Body of pancreas (tissue), 4 donors: Measurements from ENCODE around the gene KCND3. TPM values are rescaled to one million over a fixed set of nuclear protein-coding genes. Genes with fewer than 3 reads are reported as not detected.

Experiments used
- ATAC-seq: fragments of 150-250 bp; one replicate; pipeline ENCODE4 v1.9.1; 2016
- DNase-seq, 4 donors: peaks; one replicate each; pipeline ENCODE4 v3.0.0-alpha.2; 2019
- H3K27ac ChIP-seq, 4 donors: fragments of 200-600 bp; sonication (generic); 1 replicate in 3 of 4; 2 replicates in 1 of 4; pipeline versions ENCODE4 v1.5.1 to v1.6.1; 2016 to 2019; ENCODE audit warnings: mild to moderate bottlenecking in 1 of 4, mixed read lengths in 1 of 4, moderate library complexity in 1 of 4
- H3K27me3 ChIP-seq, 2 donors: fragments of 200-600 bp; sonication (generic); one replicate each; pipeline ENCODE4 v1.6.0; 2016; ENCODE audit warnings: mild to moderate bottlenecking in 1 of 2
- H3K36me3 ChIP-seq, 2 donors: fragments of 200-600 bp; sonication (generic); replicated peaks in 1 of 2; 2 replicates each; pipeline ENCODE4 v1.5.1; 2016; ENCODE audit warnings: low read depth in 2 of 2; ENCODE audit not compliant: insufficient read depth in 1 of 2
- H3K4me1 ChIP-seq: fragments of 200-600 bp; sonication (generic); one replicate; pipeline ENCODE4 v1.6.0; 2016
- H3K4me3 ChIP-seq, 2 donors: fragments of 200-600 bp; sonication (generic); 1 replicate in 1 of 2; 2 replicates in 1 of 2; pipeline ENCODE4 v1.5.1; 2016 to 2019
- H3K9me3 ChIP-seq, 3 donors: fragments of 200-600 bp; sonication (generic); 1 replicate in 2 of 3; 2 replicates in 1 of 3; pipeline ENCODE4 v1.5.1; 2016
- CTCF ChIP-seq, 7 experiments: fragments of 450-650 bp in 4 of 7; fragments of 200-600 bp in 3 of 7; sonication (generic) in 3 of 7; IDR thresholded peaks; one replicate each; pipeline ENCODE4 v1.5.1; 2016 to 2019; ENCODE audit warnings: antibody characterized with exemption in 7 of 7
- POLR2A ChIP-seq, 3 donors: fragments of 450-650 bp; IDR thresholded peaks; one replicate each; pipeline ENCODE4 v1.6.1; 2016; ENCODE audit warnings: antibody characterized with exemption in 3 of 3, mild to moderate bottlenecking in 2 of 3
- WGBS, 2 donors: methylation state at CpG; one replicate each; pipeline ENCODE4 v1.1.5; 2017; 5-methylcytosine and 5-hydroxymethylcytosine counted together
- intact Hi-C: fragments of 100-400 bp; cut with DNase I; formaldehyde crosslinking; loops from one replicate; pipeline ENCODE4 v1.15.1; 2023
- total RNA-seq, 2 donors: library from RNA; depleted of rRNA; stranded (reverse); fragments of >200 nt; gene quantifications; one replicate each; pipeline ENCODE4 v1.1.0, GENCODE V29; 2016

The KCND3 gene
- total RNA-seq, 2 donors from 2014 or later, result 7.6 to 15.0 TPM

DNA sequence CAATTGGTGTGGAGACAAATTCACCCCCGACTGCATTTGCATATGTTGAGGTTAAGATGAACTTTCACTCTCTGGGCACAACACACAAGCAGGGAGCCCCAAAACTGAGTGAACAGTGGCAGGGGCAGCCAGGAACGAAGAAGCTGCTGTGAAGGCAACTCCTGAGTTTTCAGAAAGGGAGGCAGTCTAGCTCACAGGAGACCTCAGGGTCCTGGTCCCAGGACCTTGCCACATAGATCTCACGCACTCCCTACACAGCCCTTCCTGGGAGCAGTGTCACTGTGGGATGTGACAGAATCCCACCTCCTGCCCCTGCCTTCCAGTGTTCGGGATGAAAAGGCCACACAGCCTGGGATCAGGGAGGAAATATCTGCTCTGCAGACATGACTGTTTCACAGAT is 60.9 kb downstream of the KCND3 start:
- H3K36me3 ChIP-seq, result no peaks in the 10 kb centered on the region
- ATAC-seq (no peak), DNase-seq (no peak)
- no peak overlapping the region for H3K27ac ChIP-seq
- WGBS, 2 donors, result 66 to 83% methylated on average over 3 to 4 of the region's 4 CpGs
- intact Hi-C loops, result no loop called here
- H3K4me3 ChIP-seq, result no peak overlapping the region
- TF ChIP-seq POLR2A (IDR thresholded peaks at IDR 0.05) (no peak), CTCF (IDR thresholded peaks at IDR 0.05) (no peak)
- H3K27me3 ChIP-seq, result no peaks in the 10 kb centered on the region
- H3K9me3 ChIP-seq, result no peaks in the 10 kb centered on the region
- H3K4me1 ChIP-seq, result no peaks in the 10 kb centered on the region

DNA sequence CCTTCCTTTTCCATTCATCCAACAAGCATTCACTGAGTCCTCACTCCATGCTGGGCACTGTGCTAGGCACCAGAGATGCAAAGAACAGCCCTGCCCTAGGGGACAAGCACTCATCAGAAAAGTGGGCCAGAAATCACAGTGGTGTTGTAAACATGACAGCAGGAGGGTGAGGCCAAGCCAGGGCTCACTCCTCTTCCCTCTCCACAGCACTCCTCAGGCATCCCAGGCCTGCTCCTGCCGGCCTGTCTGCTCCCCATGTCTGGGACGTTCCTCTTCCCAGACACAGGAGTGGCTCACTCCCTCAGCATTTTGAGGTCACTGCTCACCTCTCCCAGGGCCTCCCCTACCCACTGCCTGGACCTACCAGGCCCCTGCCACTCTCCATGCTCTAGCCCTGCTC is 61.8 kb downstream of the KCND3 start:
- no peak for DNase-seq
- intact Hi-C loops, result no loop called here
- 71 to 81% methylated on average over 2 of the region's 2 CpGs for WGBS, 2 donors
- no peaks in the 10 kb centered on the region for H3K4me1 ChIP-seq
- ATAC-seq, result no peak
- H3K27ac ChIP-seq, result no peak overlapping the region
- H3K36me3 ChIP-seq, result no peaks in the 10 kb centered on the region
- H3K27me3 ChIP-seq, result no peaks in the 10 kb centered on the region
- H3K4me3 ChIP-seq, result no peak overlapping the region
- TF ChIP-seq POLR2A (IDR thresholded peaks at IDR 0.05) (no peak), CTCF (IDR thresholded peaks at IDR 0.05) (no peak)
- no peaks in the 10 kb centered on the region for H3K9me3 ChIP-seq

DNA sequence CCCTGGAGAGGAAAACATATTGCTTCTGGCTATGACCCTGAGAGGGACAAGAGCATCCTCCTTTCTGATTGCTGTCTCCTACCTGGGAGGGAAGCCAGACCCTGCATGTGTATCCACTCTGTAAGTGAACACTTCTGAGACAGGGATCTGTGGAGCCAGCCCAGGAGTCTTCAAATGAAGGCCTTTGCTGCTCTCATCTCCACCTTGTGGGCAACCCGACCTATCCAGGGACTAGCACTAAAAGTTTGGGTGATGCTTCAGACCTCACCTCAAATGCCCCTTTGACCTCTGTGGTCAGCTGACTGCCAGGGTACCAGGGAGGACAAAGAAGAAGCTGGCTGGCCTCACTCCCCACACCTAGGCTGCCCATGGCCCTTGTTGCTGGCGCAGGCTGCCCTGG is 64.7 kb downstream of the KCND3 start:
- no peak for DNase-seq
- no peaks in the 10 kb centered on the region for H3K36me3 ChIP-seq
- no peaks in the 10 kb centered on the region for H3K9me3 ChIP-seq
- intact Hi-C loops, result no loop called here
- peaks cover 10% of the 10 kb centered on the region for H3K4me1 ChIP-seq
- H3K4me3 ChIP-seq, result no peak overlapping the region
- 100% methylated on average over 1 to 2 of the region's 2 CpGs for whole genome bisulfite sequencing, 2 donors
- H3K27ac ChIP-seq, result no peak overlapping the region
- H3K27me3 ChIP-seq, result no peaks in the 10 kb centered on the region
- ATAC-seq, result no peak
- no peak for TF ChIP-seq POLR2A (IDR thresholded peaks at IDR 0.05)
- TF ChIP-seq CTCF (IDR thresholded peaks at IDR 0.05), result no peak

- no peak for DNase-seq
- Histone ChIP-seq H3K4me3 (no peak overlapping the region), H3K9me3 (no peaks in the 10 kb centered on the region), H3K27ac (no peak overlapping the region), H3K27me3 (no peaks in the 10 kb centered on the region), H3K4me1 (peaks cover 10% of the 10 kb centered on the region), H3K36me3 (no peaks in the 10 kb centered on the region)
- intact Hi-C loops, result no loop called here
- no peak for ATAC-seq
- TF ChIP-seq CTCF (IDR thresholded peaks at IDR 0.05) (no peak), POLR2A (IDR thresholded peaks at IDR 0.05) (no peak)
- 90 to 92% methylated on average over 5 of the region's 5 CpGs for WGBS, 2 donors
These were observed 65.7 kb downstream of the KCND3 start for GRCh38 chr1:111923766-111924165.

DNA sequence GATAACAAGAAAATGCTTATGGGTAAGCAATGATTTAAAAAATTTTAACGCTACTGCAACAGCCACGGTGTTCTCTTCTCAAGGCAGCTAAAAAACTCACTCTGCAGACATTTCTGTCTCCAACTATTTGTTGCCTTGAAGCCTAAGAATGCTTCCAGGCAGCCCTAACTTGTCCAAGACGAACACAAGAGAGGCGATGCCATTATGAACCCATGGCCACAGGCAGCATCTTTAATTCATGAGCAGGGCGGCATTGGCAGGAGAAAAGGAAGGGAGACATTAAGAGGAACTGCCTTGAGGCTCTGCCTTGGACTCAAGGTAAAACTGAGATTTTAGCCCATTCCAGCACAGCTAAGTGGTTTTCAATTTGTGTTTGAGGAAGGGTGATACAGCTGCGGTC is 67.5 kb downstream of the KCND3 start:
- DNase-seq (no peak), ATAC-seq (no peak)
- intact Hi-C loops, result no loop called here
- H3K9me3 ChIP-seq, result no peaks in the 10 kb centered on the region
- peaks cover 10% of the 10 kb centered on the region for H3K4me1 ChIP-seq
- no peak overlapping the region for H3K4me3 ChIP-seq
- no peaks in the 10 kb centered on the region for H3K36me3 ChIP-seq
- no peak overlapping the region for H3K27ac ChIP-seq
- H3K27me3 ChIP-seq, result no peaks in the 10 kb centered on the region
- TF ChIP-seq CTCF (IDR thresholded peaks at IDR 0.05), result no peak
- no peak for TF ChIP-seq POLR2A (IDR thresholded peaks at IDR 0.05)
- 90 to 91% methylated on average over 6 of the region's 6 CpGs for WGBS, 2 donors
